Panc1 (cell line): ENCODE measurements around the gene MAG.

ENCODE experiments used
- POLR2AphosphoS5 ChIP-seq: IDR thresholded peaks from 2 replicates; pipeline ENCODE4 v1.6.1; 2012; ENCODE audit warnings: mild to moderate bottlenecking, low read depth, low read length, moderate library complexity
- SIN3A ChIP-seq: IDR thresholded peaks from 2 replicates; pipeline ENCODE4 v1.6.1; 2012; ENCODE audit warnings: low read depth, mild to moderate bottlenecking, low read length, moderate library complexity, borderline replicate concordance; ENCODE audit not compliant: insufficient read depth
- TCF7L2 ChIP-seq: IDR thresholded peaks from 2 replicates; pipeline ENCODE4 v1.6.1; 2011; ENCODE audit warnings: mild to moderate bottlenecking, low read depth, low read length, inconsistent platforms
- TF ChIP-seq, protein P1 (sequence below): fragments of 450-650 bp; IDR thresholded peaks from 2 replicates; pipeline ENCODE4 v1.5.1; 2017; ENCODE audit warnings: mild to moderate bottlenecking
- TF ChIP-seq, protein P2 (sequence below), 2 experiments: IDR thresholded peaks; 2 replicates each; pipeline ENCODE4 v1.6.1; 2011 to 2012; ENCODE audit warnings: low read depth in 2 of 2, control low read depth in 1 of 2, low read length in 1 of 2, mild to moderate bottlenecking in 1 of 2, moderate library complexity in 1 of 2; ENCODE audit not compliant: insufficient read depth in 1 of 2

DNA sequence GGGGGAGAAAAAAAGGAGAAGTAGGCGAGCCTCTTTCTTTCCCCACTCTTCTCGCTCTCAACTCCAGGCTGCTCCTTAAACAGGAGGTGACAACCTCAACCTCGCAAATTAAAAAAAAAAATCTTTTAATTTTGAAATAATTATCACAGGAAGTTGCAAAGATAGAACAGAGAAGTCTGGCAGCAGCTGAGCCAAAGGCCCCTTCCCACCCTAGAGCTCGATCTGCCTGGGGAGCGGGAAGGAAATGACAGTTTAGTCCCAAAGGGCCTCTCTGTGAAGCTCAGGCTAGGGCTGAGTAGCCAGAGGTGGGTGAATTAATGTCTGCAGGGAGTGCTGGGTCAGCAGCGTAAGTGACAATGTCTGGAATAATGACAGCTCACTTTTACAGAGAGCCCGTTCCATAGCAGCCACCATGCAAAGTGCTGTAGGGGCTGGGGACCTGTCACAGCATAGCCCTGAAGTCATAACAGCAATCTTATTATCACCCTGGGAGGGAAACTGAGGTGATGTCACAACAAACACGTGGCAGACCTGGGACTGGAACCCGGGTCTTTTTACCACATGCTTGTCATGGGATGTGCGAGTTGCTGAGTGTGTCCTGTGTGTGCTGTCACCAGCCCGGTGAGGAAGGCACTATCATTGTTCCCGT lies 28.2 kb downstream of the MAG start:
- TF ChIP-seq POLR2AphosphoS5 (no peak), TCF7L2 (no peak), SIN3A (no peak)
- TF ChIP-seq, protein P1, sequence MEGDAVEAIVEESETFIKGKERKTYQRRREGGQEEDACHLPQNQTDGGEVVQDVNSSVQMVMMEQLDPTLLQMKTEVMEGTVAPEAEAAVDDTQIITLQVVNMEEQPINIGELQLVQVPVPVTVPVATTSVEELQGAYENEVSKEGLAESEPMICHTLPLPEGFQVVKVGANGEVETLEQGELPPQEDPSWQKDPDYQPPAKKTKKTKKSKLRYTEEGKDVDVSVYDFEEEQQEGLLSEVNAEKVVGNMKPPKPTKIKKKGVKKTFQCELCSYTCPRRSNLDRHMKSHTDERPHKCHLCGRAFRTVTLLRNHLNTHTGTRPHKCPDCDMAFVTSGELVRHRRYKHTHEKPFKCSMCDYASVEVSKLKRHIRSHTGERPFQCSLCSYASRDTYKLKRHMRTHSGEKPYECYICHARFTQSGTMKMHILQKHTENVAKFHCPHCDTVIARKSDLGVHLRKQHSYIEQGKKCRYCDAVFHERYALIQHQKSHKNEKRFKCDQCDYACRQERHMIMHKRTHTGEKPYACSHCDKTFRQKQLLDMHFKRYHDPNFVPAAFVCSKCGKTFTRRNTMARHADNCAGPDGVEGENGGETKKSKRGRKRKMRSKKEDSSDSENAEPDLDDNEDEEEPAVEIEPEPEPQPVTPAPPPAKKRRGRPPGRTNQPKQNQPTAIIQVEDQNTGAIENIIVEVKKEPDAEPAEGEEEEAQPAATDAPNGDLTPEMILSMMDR = no peak
- TF ChIP-seq, protein P2, sequence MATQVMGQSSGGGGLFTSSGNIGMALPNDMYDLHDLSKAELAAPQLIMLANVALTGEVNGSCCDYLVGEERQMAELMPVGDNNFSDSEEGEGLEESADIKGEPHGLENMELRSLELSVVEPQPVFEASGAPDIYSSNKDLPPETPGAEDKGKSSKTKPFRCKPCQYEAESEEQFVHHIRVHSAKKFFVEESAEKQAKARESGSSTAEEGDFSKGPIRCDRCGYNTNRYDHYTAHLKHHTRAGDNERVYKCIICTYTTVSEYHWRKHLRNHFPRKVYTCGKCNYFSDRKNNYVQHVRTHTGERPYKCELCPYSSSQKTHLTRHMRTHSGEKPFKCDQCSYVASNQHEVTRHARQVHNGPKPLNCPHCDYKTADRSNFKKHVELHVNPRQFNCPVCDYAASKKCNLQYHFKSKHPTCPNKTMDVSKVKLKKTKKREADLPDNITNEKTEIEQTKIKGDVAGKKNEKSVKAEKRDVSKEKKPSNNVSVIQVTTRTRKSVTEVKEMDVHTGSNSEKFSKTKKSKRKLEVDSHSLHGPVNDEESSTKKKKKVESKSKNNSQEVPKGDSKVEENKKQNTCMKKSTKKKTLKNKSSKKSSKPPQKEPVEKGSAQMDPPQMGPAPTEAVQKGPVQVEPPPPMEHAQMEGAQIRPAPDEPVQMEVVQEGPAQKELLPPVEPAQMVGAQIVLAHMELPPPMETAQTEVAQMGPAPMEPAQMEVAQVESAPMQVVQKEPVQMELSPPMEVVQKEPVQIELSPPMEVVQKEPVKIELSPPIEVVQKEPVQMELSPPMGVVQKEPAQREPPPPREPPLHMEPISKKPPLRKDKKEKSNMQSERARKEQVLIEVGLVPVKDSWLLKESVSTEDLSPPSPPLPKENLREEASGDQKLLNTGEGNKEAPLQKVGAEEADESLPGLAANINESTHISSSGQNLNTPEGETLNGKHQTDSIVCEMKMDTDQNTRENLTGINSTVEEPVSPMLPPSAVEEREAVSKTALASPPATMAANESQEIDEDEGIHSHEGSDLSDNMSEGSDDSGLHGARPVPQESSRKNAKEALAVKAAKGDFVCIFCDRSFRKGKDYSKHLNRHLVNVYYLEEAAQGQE (IDR thresholded peaks at IDR 0.05; ENCODE audit: insufficient read depth in 1 of 2, low read depth in 2 of 2, low read length in 1 of 2) = no peak
